ENCODE results near the gene NRDC. TPM values are rescaled to one million over a fixed set of nuclear protein-coding genes. Genes with fewer than 3 reads are reported as not detected.
"Not testable (repeated sequence)": the region's sequence is repeated elsewhere in the genome, so short reads cannot be mapped to it uniquely, and the experiment has no call there.

Gene NRDC
- total RNA-seq, 3 donors from 2014 or later, result 83.3 to 119 (median 91.4) TPM

GRCh38 chr1:51902456-51902855 lies 23.9 kb upstream of the NRDC start:
- ATAC-seq, result no peak

GRCh38 chr1:51901151-51901550 lies 22.6 kb upstream of the NRDC start:
- intact Hi-C loops (cut with DNase I, micrococcal nuclease), result no loop called here
- DNase-seq, result no peak
- TF ChIP-seq CTCF (IDR thresholded peaks at IDR 0.05), result no peak
- no peaks in the 10 kb centered on the region for H3K9me3 ChIP-seq
- no peaks in the 10 kb centered on the region for H3K4me1 ChIP-seq (ENCODE audit: low read depth)
- no peak for ATAC-seq
- H3K4me3 ChIP-seq, result no peak overlapping the region
- no peaks in the 10 kb centered on the region for H3K36me3 ChIP-seq (ENCODE audit: low read depth)

More at GRCh38 chr1:51902456-51902855, 23.9 kb upstream of the NRDC start:
- Histone ChIP-seq H3K36me3 (ENCODE audit: low read depth) (no peaks in the 10 kb centered on the region), H3K4me3 (no peak overlapping the region), H3K4me1 (ENCODE audit: low read depth) (no peaks in the 10 kb centered on the region), H3K9me3 (no peaks in the 10 kb centered on the region)
- intact Hi-C loops (cut with DNase I, micrococcal nuclease), result no loop called here
- DNase-seq, result no peak
- TF ChIP-seq CTCF (IDR thresholded peaks at IDR 0.05), result no peak

- ATAC-seq (no peak), DNase-seq (no peak)
- no peaks in the 10 kb centered on the region for H3K36me3 ChIP-seq (ENCODE audit: low read depth)
- H3K4me1 ChIP-seq (ENCODE audit: low read depth), result no peaks in the 10 kb centered on the region
- intact Hi-C loops (cut with DNase I, micrococcal nuclease), result no loop called here
- TF ChIP-seq CTCF (IDR thresholded peaks at IDR 0.05), result no peak
- no peaks in the 10 kb centered on the region for H3K9me3 ChIP-seq
- no peak overlapping the region for H3K4me3 ChIP-seq
These were observed 20.5 kb upstream of the NRDC start for GRCh38 chr1:51899022-51899421.

GRCh38 chr1:51898090-51898734 lies 19.7 kb upstream of the NRDC start:
- intact Hi-C loops (cut with DNase I, micrococcal nuclease), result no loop called here
- ATAC-seq, result no peak
- no peaks in the 10 kb centered on the region for H3K36me3 ChIP-seq (ENCODE audit: low read depth)
- H3K4me1 ChIP-seq (ENCODE audit: low read depth), result no peaks in the 10 kb centered on the region
- H3K9me3 ChIP-seq, result no peaks in the 10 kb centered on the region
- no peak overlapping the region for H3K4me3 ChIP-seq
- no peak for DNase-seq
- TF ChIP-seq CTCF (IDR thresholded peaks at IDR 0.05), result no peak

GRCh38 chr1:51897699-51898031 lies 19.1 kb upstream of the NRDC start:
- no peaks in the 10 kb centered on the region for H3K36me3 ChIP-seq (ENCODE audit: low read depth)
- no peak for TF ChIP-seq CTCF (IDR thresholded peaks at IDR 0.05)
- no peak overlapping the region for H3K4me3 ChIP-seq
- no peaks in the 10 kb centered on the region for H3K4me1 ChIP-seq (ENCODE audit: low read depth)
- ATAC-seq, result no peak
- no peak for DNase-seq
- intact Hi-C loops (cut with DNase I, micrococcal nuclease), result loop anchor here (2.0 kb wide), 1 partner anchor 105 kb away; no protein-coding TSS in a partner anchor
- H3K9me3 ChIP-seq, result no peaks in the 10 kb centered on the region

- intact Hi-C loops (cut with DNase I, micrococcal nuclease); ATAC-seq; H3K4me3 ChIP-seq; H3K36me3 ChIP-seq (ENCODE audit: low read depth); H3K9me3 ChIP-seq; DNase-seq; H3K4me1 ChIP-seq (ENCODE audit: low read depth): not testable (repeated sequence)
These were observed 16.2 kb upstream of the NRDC start for GRCh38 chr1:51894748-51895147.

Measured in mucosa of descending colon (tissue), 3 donors.